Ovary (tissue), 9 donors: ENCODE results near the gene FBXW7. TPM values are rescaled to one million over a fixed set of nuclear protein-coding genes. Genes with fewer than 3 reads are reported as not detected.

Experiments used
- DNase-seq, 5 donors: peaks; one replicate each; pipeline ENCODE4 v3.0.0-alpha.2; 2019 to 2020
- H3K27ac ChIP-seq, 2 donors: fragments of 200-600 bp; one replicate each; pipeline versions ENCODE4 v1.5.1 to v1.8.0; 2019 to 2022
- H3K27me3 ChIP-seq: fragments of 200-600 bp; one replicate; pipeline ENCODE4 v1.8.0; 2022
- H3K36me3 ChIP-seq: fragments of 200-600 bp; sonication (generic); one replicate; pipeline ENCODE4 v1.5.1; 2019
- H3K4me1 ChIP-seq: one replicate; pipeline ENCODE4 v1.8.1; 2013; ENCODE audit warnings: mild to moderate bottlenecking, moderate library complexity; ENCODE audit not compliant: insufficient read depth
- H3K4me3 ChIP-seq: fragments of 200-600 bp; sonication (generic); one replicate; pipeline ENCODE4 v1.5.1; 2017
- H3K9me3 ChIP-seq, 2 donors: fragments of 200-600 bp in 1 of 2; sonication (generic) in 1 of 2; one replicate each; pipeline versions ENCODE4 v1.5.1 to v1.8.1; 2013 to 2019; ENCODE audit warnings: mild to moderate bottlenecking in 1 of 2, moderate library complexity in 1 of 2
- EP300 ChIP-seq: sonication (generic); formaldehyde crosslinking; IDR thresholded peaks from one replicate; pipeline ENCODE4 v1.6.1; 2017; ENCODE audit warnings: antibody characterized with exemption
- POLR2A ChIP-seq: fragments of 450-650 bp; IDR thresholded peaks from one replicate; pipeline ENCODE4 v1.6.1; 2017; ENCODE audit warnings: antibody characterized with exemption, mild to moderate bottlenecking, moderate library complexity
- WGBS, 3 donors: extraction: QIAGEN DNeasy Blood & Tissue Kit in 1 of 3; methylation state at CpG; one replicate each; pipeline versions ENCODE4 v1.1.5 to v1.1.7; 2013 to 2017; 5-methylcytosine and 5-hydroxymethylcytosine counted together
- intact Hi-C, 4 donors: fragments of 100-400 bp; cut with DNase I; formaldehyde crosslinking; loops; one replicate each; pipeline versions ENCODE4 v1.11.0 to v1.15.1; 2022 to 2023
- polyA plus RNA-seq, 2 donors: library from polyadenylated mRNA; stranded (reverse); fragments of 200-250 nt in 1 of 2; fragments of 350-450 nt in 1 of 2; fragmentation: Illumina TruSeq in 1 of 2; extraction: RNeasy Lipid Tissue Mini Kit (QIAGEN cat#74804) in 1 of 2; gene quantifications; one replicate each; pipeline ENCODE4 v1.2.3, GENCODE V29; 2013 to 2014
- total RNA-seq, 7 donors: library from RNA; depleted of rRNA in 2 of 7; stranded (reverse); fragments of >200 nt in 2 of 7; fragmentation: NEBNext Ultra II Directional in 3 of 7; extraction: Animal tissue kit (Norgen Biotek cat#: 25700) in 3 of 7; gene quantifications; one replicate each; pipeline versions ENCODE4 v1.1.0 to v1.2.4, GENCODE V29; 2016 to 2023
- TF ChIP-seq, protein P1 (sequence below), 3 donors: fragments of 450-650 bp in 2 of 3; fragments of 200-600 bp in 1 of 3; IDR thresholded peaks; one replicate each; pipeline versions ENCODE4 v1.5.1 to v1.8.0; 2016 to 2022; ENCODE audit warnings: antibody characterized with exemption in 3 of 3, mild to moderate bottlenecking in 1 of 3
- donor health status: DM: no; HTN: no; CAD: no; lungs with moderate emphysema.
- donor health status: DM: no; HTN: no; CAD: no.
- donor health status: Bipolar disorder and iron deficiency.
- donor health status: DM: yes; HTN: yes; CAD: no.
- donor health status: DM: no; HTN: no; CAD: no.
- donor health status: DM: yes; HTN: yes; CAD: no.

The FBXW7 gene
- total and polyA plus RNA-seq, 9 donors = 9.1 to 66.8 (median 42.9) TPM

DNA sequence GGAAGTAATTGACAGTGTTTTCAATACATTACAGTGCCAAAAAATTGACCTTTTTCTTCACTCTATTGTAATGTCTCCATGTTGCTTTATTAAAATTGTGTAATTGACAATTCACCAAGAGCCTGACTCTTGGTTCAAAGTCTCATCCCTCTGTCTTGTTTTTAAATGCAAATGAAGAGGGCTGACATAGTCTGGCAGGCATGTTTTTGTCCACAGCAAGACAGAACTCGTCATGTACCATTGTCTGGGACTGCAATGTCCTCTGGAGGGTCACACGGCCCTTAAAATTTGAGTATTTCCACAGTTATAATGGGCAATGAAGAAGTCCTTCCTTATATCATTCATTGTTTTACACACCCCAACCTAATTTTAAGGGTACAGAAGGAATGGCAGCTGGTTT lies 38.0 kb upstream of the FBXW7 start:
- intact Hi-C loops = no loop called here
- Histone ChIP-seq H3K36me3 (no peaks in the 10 kb centered on the region), H3K9me3 (no peaks in the 10 kb centered on the region), H3K27ac (no peak overlapping the region), H3K4me1 (no peaks in the 10 kb centered on the region), H3K27me3 (no peaks in the 10 kb centered on the region), H3K4me3 (no peak overlapping the region)
- 94 to 96% (median 94%) methylated on average over 2 of the region's 2 CpGs for WGBS, 3 donors
- no peak for DNase-seq
- TF ChIP-seq, protein P1, sequence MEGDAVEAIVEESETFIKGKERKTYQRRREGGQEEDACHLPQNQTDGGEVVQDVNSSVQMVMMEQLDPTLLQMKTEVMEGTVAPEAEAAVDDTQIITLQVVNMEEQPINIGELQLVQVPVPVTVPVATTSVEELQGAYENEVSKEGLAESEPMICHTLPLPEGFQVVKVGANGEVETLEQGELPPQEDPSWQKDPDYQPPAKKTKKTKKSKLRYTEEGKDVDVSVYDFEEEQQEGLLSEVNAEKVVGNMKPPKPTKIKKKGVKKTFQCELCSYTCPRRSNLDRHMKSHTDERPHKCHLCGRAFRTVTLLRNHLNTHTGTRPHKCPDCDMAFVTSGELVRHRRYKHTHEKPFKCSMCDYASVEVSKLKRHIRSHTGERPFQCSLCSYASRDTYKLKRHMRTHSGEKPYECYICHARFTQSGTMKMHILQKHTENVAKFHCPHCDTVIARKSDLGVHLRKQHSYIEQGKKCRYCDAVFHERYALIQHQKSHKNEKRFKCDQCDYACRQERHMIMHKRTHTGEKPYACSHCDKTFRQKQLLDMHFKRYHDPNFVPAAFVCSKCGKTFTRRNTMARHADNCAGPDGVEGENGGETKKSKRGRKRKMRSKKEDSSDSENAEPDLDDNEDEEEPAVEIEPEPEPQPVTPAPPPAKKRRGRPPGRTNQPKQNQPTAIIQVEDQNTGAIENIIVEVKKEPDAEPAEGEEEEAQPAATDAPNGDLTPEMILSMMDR (IDR thresholded peaks at IDR 0.05) = no peak
- no peak for TF ChIP-seq EP300
- no peak for TF ChIP-seq POLR2A

DNA sequence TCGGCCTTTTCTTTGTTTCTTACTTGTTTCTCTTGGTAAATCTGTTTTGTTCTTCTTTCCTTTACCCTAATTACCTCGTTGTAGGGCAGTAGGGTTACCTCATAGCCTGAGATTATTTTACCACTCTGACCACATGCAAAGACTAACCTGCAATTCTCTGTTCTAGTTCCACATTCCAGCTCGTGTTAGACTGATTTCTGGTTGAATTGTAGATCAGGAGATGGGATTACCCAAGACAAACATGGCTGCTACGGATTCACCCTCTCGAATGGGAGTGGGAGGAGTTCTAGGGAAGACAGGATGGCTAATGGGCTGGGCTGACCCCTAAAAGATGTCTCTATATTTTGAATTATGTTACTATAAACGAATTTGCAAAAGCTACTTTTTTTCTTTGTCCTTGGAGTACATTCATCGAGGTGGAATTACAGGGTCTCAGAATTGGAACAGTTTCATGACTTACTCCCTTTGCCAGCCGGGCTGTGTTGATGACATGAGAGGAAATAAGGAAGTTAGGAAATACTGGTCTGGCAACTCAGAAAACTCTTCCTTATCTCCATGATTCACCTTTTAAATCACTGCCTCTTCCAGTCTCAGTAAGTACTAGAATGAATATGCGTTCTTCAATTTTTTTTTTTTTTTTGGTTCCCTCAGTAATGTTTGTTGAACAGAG lies 36.7 kb upstream of the FBXW7 start:
- intact Hi-C loops = no loop called here
- H3K4me1 ChIP-seq = no peaks in the 10 kb centered on the region
- no peaks in the 10 kb centered on the region for H3K27me3 ChIP-seq
- no peaks in the 10 kb centered on the region for H3K9me3 ChIP-seq
- H3K36me3 ChIP-seq = no peaks in the 10 kb centered on the region
- H3K4me3 ChIP-seq = no peak overlapping the region
- H3K27ac ChIP-seq = no peak overlapping the region
- 46 to 57% (median 53%) methylated on average over 9 of the region's 9 CpGs for WGBS, 3 donors
- TF ChIP-seq POLR2A (no peak), EP300 (no peak)
- TF ChIP-seq, protein P1 (IDR thresholded peaks at IDR 0.05) = no peak
- DNase-seq = no peak

DNA sequence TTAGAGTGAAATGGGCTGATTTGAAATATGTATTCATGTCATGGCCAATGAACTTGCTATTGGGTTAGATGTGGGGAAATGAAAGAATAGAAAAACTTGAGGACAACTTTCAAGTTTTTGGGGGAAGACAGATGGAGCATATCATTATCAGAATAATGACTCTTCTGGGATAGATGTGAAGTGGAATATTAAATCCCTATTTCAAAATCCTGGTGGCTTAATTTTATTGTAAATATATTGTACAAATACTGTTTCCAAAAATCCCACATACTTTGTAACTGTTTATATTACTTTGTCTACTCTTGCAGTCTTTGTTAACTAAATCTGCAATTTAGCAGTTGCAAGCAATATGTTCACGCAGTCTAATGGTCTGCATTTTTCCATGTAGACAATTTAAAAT lies 35.9 kb upstream of the FBXW7 start:
- H3K36me3 ChIP-seq = no peaks in the 10 kb centered on the region
- DNase-seq = no peak
- no peaks in the 10 kb centered on the region for H3K4me1 ChIP-seq
- TF ChIP-seq EP300 (no peak), POLR2A (no peak)
- TF ChIP-seq, protein P1 (IDR thresholded peaks at IDR 0.05) = no peak
- no peaks in the 10 kb centered on the region for H3K9me3 ChIP-seq
- intact Hi-C loops = no loop called here
- 95 to 100% (median 95%) methylated on average over 1 of the region's 1 CpG for WGBS, 3 donors
- H3K4me3 ChIP-seq = no peak overlapping the region
- H3K27ac ChIP-seq = no peak overlapping the region
- H3K27me3 ChIP-seq = no peaks in the 10 kb centered on the region

DNA sequence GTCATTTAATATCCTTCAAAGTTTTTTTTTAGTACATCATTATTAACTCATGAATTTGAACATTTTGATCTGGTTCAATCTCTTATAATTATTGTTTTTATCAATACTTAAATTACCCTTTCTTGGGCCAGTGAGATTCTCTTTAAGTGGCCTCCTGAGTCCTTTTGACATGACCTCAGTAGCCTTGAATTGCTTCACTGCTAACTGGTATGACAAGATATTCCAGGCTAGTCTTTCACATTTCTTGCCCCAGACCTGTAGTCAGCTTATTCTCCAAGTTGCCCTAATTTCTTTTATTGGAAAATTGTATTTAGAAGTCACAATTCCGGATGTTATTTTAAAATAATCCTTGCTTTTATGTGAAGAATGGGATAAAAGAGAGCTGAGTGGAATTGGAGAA lies 35.4 kb upstream of the FBXW7 start:
- Histone ChIP-seq H3K9me3 (no peaks in the 10 kb centered on the region), H3K36me3 (no peaks in the 10 kb centered on the region), H3K27me3 (no peaks in the 10 kb centered on the region), H3K4me3 (no peak overlapping the region), H3K4me1 (no peaks in the 10 kb centered on the region), H3K27ac (no peak overlapping the region)
- TF ChIP-seq EP300 = no peak
- TF ChIP-seq, protein P1 (IDR thresholded peaks at IDR 0.05) = no peak
- no peak for TF ChIP-seq POLR2A
- intact Hi-C loops = no loop called here
- WGBS, 3 donors = 80 to 86% (median 81%) methylated on average over 1 of the region's 1 CpG
- DNase-seq = no peak
